ENCODE results near the gene EEA1.
A peak's percentile ranks its signal among the peaks of the same experiment; 100 is the strongest.

The EEA1 gene

DNA sequence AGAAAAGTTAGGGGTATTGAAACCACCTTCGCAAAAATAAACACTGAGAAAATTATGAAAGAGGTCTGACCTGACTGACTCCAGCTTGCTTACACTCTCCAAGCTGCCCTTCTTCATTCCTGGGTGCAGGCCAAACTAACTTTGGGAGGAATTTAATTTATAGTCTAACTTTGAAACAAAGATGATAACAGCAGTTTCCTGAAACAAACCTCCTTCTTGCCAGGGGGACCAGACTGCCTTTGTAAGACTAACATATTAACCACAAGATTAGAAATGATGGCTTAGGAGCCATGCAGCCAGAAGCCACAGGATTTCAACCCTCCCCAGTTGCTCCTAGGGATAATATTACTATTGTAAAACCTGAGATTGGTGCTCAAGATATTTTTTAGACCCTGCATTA lies 13.8 kb upstream of the EEA1 start:
- DNase-seq (ENCODE audit: insufficient read length, low spot score) (no peak), FAIRE-seq (no peak)
- TF ChIP-seq POLR2AphosphoS5 (IDR thresholded peaks at IDR 0.05; ENCODE audit: low read depth, low read length): no peak
- no peak for TF ChIP-seq TAF1 (IDR thresholded peaks at IDR 0.05; ENCODE audit: low read depth, low read length)
- no peak for TF ChIP-seq POU2F2 (IDR thresholded peaks at IDR 0.05; ENCODE audit: low read depth, low read length)
- TF ChIP-seq PAX5 (IDR thresholded peaks at IDR 0.05; ENCODE audit: insufficient read depth, low read length, severe bottlenecking): no peak
- no peak for TF ChIP-seq POLR2A (IDR thresholded peaks at IDR 0.05; ENCODE audit: low read depth, low read length)
- no peak for TF ChIP-seq SPI1 (IDR thresholded peaks at IDR 0.05; ENCODE audit: low read depth, low read length)

DNA sequence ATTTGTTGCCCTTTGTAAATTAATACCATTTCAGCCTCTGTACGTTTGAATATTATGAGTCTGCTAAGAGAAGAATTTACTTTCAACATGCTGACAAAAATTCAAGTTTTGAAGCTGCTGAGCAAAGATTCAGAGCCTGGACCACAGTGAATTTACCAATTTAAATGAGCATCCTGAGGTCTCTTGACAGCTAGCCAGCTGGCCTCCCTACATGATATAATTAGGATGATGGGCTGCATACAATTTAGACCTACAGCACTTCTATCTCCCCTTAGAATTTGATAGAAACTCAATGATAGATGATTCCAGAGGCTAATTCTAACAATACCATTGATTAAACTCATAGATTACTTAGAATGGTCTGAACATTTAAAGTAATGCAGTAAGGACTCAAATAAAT lies 10.0 kb upstream of the EEA1 start:
- TF ChIP-seq POU2F2 (IDR thresholded peaks at IDR 0.05; ENCODE audit: low read depth, low read length): no peak
- TF ChIP-seq POLR2AphosphoS5 (IDR thresholded peaks at IDR 0.05; ENCODE audit: low read depth, low read length): no peak
- TF ChIP-seq PAX5 (IDR thresholded peaks at IDR 0.05; ENCODE audit: insufficient read depth, low read length, severe bottlenecking): no peak
- no peak for TF ChIP-seq POLR2A (IDR thresholded peaks at IDR 0.05; ENCODE audit: low read depth, low read length)
- no peak for FAIRE-seq
- no peak for DNase-seq (ENCODE audit: insufficient read length, low spot score)

DNA sequence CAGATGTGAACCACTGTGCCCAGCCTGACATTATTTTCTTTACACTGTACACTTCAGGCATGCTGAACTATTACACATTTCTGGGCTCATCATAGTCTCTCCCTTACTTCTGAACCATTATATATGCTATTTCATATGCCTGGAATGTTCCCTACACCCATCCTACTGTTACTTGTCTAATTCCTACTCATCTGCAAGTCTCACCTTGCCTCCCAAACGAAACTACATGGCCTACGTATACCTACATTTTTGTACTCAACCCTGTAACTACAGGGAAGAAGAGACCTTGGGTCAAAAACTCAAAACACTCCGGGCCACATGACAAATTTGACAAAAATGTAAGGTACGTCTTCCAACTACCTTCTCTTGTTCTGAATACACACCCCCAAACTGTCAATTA lies 9.5 kb upstream of the EEA1 start:
- FAIRE-seq: no peak
- no peak for DNase-seq (ENCODE audit: insufficient read length, low spot score)
- no peak for TF ChIP-seq SPI1 (IDR thresholded peaks at IDR 0.05; ENCODE audit: low read depth, low read length)
- no peak for TF ChIP-seq POU2F2 (IDR thresholded peaks at IDR 0.05; ENCODE audit: low read depth, low read length)
- TF ChIP-seq PAX5 (IDR thresholded peaks at IDR 0.05; ENCODE audit: insufficient read depth, low read length, severe bottlenecking): no peak
- no peak for TF ChIP-seq POLR2AphosphoS5 (IDR thresholded peaks at IDR 0.05; ENCODE audit: low read depth, low read length)
- TF ChIP-seq TAF1 (IDR thresholded peaks at IDR 0.05; ENCODE audit: low read depth, low read length): no peak
- no peak for TF ChIP-seq POLR2A (IDR thresholded peaks at IDR 0.05; ENCODE audit: low read depth, low read length)

DNA sequence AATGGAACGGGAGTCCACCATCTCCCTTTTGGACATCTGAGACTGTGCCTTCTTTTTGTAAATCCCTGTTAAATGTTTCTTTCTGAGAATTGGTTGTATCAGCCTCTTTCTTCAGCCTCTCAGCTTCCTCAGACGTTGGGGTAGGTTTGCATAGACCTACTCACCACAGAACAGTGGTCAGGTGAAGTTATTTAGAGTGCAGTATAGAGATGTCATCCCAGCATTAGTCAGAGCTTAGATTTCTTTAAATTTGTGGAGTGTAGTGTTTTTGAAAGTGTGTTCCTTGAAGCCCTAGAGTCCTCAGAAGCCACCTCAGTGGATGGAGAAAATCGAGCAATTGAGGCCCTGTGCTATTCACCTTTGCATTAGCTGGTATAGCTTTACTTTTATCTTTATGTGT lies 8.9 kb upstream of the EEA1 start:
- FAIRE-seq: no peak
- no peak for DNase-seq (ENCODE audit: insufficient read length, low spot score)
- no peak for TF ChIP-seq POLR2A (IDR thresholded peaks at IDR 0.05; ENCODE audit: low read depth, low read length)
- TF ChIP-seq PAX5 (IDR thresholded peaks at IDR 0.05; ENCODE audit: insufficient read depth, low read length, severe bottlenecking): no peak
- no peak for TF ChIP-seq POU2F2 (IDR thresholded peaks at IDR 0.05; ENCODE audit: low read depth, low read length)
- TF ChIP-seq POLR2AphosphoS5 (IDR thresholded peaks at IDR 0.05; ENCODE audit: low read depth, low read length): no peak
- no peak for TF ChIP-seq SPI1 (IDR thresholded peaks at IDR 0.05; ENCODE audit: low read depth, low read length)
- TF ChIP-seq TAF1 (IDR thresholded peaks at IDR 0.05; ENCODE audit: low read depth, low read length): no peak

DNA sequence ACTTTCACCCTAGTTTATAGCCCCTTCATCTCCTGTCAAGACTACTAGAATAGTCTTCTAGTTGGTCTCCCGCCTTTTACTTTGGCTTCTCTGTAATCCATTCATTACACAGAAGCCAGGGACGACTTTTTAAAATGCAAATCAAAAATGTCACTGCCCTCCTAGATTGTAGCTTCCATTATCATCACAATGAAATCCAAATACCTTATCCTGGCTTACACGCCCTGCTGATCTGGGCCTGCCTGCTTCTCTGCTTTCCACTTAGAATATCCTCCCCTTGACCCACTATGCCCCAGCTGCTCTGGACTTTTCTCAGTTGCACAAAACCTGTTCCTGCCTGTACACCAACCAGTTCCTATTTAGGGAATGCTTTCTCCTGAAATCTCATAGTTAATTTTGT lies 4.5 kb upstream of the EEA1 start:
- DNase-seq (ENCODE audit: insufficient read length, low spot score) (no peak), FAIRE-seq (no peak)
- TF ChIP-seq SPI1 (IDR thresholded peaks at IDR 0.05; ENCODE audit: low read depth, low read length) (no peak), POLR2AphosphoS5 (IDR thresholded peaks at IDR 0.05; ENCODE audit: low read depth, low read length) (no peak), POLR2A (IDR thresholded peaks at IDR 0.05; ENCODE audit: low read depth, low read length) (no peak), POU2F2 (IDR thresholded peaks at IDR 0.05; ENCODE audit: low read depth, low read length) (no peak)

DNA sequence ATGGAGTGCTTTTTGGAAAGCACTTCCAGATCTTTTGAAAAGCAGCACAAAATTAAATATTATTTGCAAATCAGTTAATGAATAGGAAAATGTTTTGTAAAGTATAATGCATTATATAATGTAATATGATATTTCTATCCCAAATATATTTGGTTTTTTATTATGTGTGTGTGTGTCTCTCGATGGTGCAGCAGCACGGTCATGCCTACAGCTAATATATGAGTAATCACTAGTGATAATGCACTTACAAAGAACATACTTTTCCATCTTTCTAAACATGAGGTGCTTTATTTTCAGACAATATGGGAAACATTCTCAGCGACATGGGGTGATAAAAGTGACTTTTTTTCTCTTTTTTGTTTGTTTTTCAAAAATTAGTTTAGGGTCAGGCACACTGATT lies 1.3 kb upstream of the EEA1 start:
- DNase-seq (ENCODE audit: insufficient read length, low spot score) (no peak), FAIRE-seq (no peak)
- TF ChIP-seq POLR2A (IDR thresholded peaks at IDR 0.05; ENCODE audit: low read depth, low read length) (no peak), POU2F2 (IDR thresholded peaks at IDR 0.05; ENCODE audit: low read depth, low read length) (no peak), POLR2AphosphoS5 (IDR thresholded peaks at IDR 0.05; ENCODE audit: low read depth, low read length) (no peak), PAX5 (IDR thresholded peaks at IDR 0.05; ENCODE audit: insufficient read depth, low read length, severe bottlenecking) (no peak), SPI1 (IDR thresholded peaks at IDR 0.05; ENCODE audit: low read depth, low read length) (no peak)

DNA sequence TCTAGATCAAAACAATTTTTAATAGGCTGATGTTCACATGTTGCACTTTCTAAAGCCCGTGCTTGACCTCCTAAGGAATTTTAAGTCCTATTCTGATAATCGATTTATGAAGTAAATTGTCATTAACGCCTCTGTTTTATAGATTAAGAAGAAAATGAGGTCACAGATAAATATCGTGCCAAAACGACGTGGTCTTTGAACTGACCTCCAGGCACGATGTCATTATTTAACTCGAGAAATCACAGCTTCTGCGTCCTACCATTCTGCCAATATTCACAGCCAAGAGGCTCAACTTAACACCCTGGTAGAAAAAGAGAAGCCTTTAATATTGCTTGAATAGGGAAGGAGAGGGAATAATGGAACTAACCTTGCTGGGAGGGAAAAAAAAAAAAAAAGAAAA lies 888 bp upstream of the EEA1 start:
- FAIRE-seq: no peak
- TF ChIP-seq SPI1 (IDR thresholded peaks at IDR 0.05; ENCODE audit: low read depth, low read length): no peak
- no peak for TF ChIP-seq POLR2AphosphoS5 (IDR thresholded peaks at IDR 0.05; ENCODE audit: low read depth, low read length)
- no peak for TF ChIP-seq POLR2A (IDR thresholded peaks at IDR 0.05; ENCODE audit: low read depth, low read length)
- no peak for TF ChIP-seq POU2F2 (IDR thresholded peaks at IDR 0.05; ENCODE audit: low read depth, low read length)
- no peak for TF ChIP-seq TAF1 (IDR thresholded peaks at IDR 0.05; ENCODE audit: low read depth, low read length)
- no peak for TF ChIP-seq PAX5 (IDR thresholded peaks at IDR 0.05; ENCODE audit: insufficient read depth, low read length, severe bottlenecking)
- DNase-seq (ENCODE audit: insufficient read length, low spot score): no peak

DNA sequence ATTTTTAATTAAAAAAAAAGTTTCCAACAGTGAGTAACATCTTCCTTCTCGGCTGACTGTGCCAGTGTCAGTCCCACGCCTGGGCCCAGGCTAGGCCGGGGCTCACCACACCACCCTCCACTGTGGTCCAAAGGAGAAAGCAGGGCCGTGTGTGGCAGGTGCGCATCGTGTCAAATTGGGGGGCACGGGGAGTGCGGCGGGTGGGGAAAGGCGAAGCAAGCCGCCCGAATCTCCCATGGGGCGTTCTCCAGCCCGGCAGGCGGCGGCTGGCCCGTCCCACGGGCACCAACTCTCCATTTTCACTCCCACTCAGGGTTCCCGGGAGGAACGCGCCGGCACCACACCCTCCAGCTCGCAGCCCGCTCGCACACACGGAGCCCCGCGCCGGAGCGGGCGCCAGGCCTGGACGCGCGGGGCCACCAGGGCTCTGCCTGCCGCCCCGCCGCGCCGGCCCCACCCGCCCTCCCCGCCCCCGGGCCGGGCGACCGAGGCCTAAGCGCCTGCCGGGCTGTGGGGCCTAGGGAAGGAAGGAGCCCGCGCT lies 604 bp downstream of the EEA1 start:
- TF ChIP-seq POLR2A (IDR thresholded peaks at IDR 0.05; ENCODE audit: low read depth, low read length) (no peak; the same call in 1 of the 2 replicates), POLR2AphosphoS5 (IDR thresholded peaks at IDR 0.05; ENCODE audit: low read depth, low read length) (peak; percentile 25; the same call in 1 of the 2 replicates)
- peak; percentile 22 for DNase-seq (ENCODE audit: insufficient read length, low spot score)
- FAIRE-seq: peak; percentile 56

DNA sequence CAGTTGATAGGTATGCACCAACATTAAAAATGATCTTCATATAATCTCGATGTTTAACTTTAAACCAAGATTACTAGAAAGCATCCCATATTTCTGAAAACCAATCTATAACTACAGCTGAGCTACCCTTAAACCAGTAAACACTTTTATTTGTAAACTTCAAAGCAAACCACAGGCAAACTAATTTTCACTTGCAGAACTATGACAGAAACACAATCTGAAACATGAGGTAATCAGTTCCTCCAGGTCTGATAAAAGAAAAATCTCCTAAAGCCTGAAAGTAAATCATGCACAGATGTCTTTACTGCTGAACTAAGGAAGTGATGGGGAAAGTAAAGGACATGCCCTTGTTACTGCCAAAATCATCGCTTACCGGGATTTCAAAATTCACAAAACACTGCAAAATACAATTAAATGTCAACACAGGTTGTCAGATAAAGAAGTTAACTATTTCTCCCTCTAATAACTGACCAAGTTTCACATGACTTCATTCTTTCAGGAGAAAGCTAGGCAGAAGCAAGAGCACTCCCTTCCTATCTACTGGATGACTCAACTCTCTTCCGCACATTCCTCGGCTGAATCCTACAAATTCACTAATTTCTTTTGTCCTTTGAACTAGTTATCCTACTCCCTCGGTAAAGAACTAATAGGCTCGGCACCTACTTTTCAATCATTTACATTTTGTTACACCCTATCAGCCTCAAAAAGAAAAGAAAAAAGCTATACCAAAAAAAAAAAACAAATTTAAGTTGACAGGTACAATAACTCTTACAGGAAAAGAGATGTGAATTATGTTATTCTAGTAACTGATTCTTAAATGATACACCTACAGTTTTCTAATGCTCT lies 1.4 kb downstream of the EEA1 start:
- no peak for DNase-seq (ENCODE audit: insufficient read length, low spot score)
- FAIRE-seq: peak; percentile 63
- TF ChIP-seq PAX5 (IDR thresholded peaks at IDR 0.05; ENCODE audit: insufficient read depth, low read length, severe bottlenecking) (no peak), TAF1 (IDR thresholded peaks at IDR 0.05; ENCODE audit: low read depth, low read length) (no peak), SPI1 (IDR thresholded peaks at IDR 0.05; ENCODE audit: low read depth, low read length) (peak; percentile 40; the same call in 1 of the 2 replicates), POLR2A (IDR thresholded peaks at IDR 0.05; ENCODE audit: low read depth, low read length) (no peak; the same call in 1 of the 2 replicates), POLR2AphosphoS5 (IDR thresholded peaks at IDR 0.05; ENCODE audit: low read depth, low read length) (no peak), POU2F2 (IDR thresholded peaks at IDR 0.05; ENCODE audit: low read depth, low read length) (no peak)

DNA sequence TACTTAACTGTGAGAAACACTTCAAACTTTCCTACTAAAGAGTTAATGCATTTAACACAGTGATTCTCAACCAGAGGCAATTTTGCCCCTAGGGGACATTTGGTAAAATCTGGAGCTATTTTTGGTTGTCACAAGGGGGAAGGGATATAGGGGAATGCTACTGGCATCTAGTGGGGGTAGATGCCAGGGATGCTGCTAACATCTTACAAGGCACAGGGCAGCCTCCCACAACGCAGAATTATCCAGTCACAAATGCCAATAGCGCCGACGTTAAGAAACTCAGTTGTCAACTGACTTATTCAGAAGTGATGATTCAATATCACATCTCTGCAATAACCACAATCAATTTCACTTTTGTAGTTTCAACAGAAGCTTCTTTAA lies 2.0 kb downstream of the EEA1 start:
- TF ChIP-seq POLR2AphosphoS5 (IDR thresholded peaks at IDR 0.05; ENCODE audit: low read depth, low read length) (no peak), PAX5 (IDR thresholded peaks at IDR 0.05; ENCODE audit: insufficient read depth, low read length, severe bottlenecking) (no peak), POU2F2 (IDR thresholded peaks at IDR 0.05; ENCODE audit: low read depth, low read length) (no peak), POLR2A (IDR thresholded peaks at IDR 0.05; ENCODE audit: low read depth, low read length) (no peak), TAF1 (IDR thresholded peaks at IDR 0.05; ENCODE audit: low read depth, low read length) (no peak), SPI1 (IDR thresholded peaks at IDR 0.05; ENCODE audit: low read depth, low read length) (no peak)
- FAIRE-seq (peak; percentile 35), DNase-seq (ENCODE audit: insufficient read length, low spot score) (no peak)
